HEK293 (cell line): ENCODE measurements around the gene PRTG.

Source experiments
- CTCF ChIA-PET: fragments of 350-600 bp; formaldehyde crosslinking; extraction: SDS; loops from one replicate; lab custom pipeline; 2021; ENCODE audit warnings: antibody characterized with exemption; lab: Yijun Ruan, JAX
- POLR2A ChIA-PET: fragments of 300-600 bp; formaldehyde crosslinking; extraction: SDS; loops from one replicate; lab custom pipeline; 2020; ENCODE audit warnings: antibody characterized with exemption, inconsistent platforms; lab: Yijun Ruan, JAX
- H3K27ac ChIP-seq: fragments of 200-500 bp; sonication (Bioruptor generic); 2 replicates; pipeline ENCODE4 v1.5.1; 2014; ENCODE audit warnings: low read depth, low read length, control low read depth, inconsistent platforms; ENCODE audit errors: extremely low read depth
- H3K36me3 ChIP-seq, 2 experiments: fragments of 200-500 bp in 1 of 2; sonication (Bioruptor generic) in 1 of 2; 1 replicate in 1 of 2; 2 replicates in 1 of 2; pipeline ENCODE4 v1.5.1; 2014 to 2017; ENCODE audit warnings: inconsistent platforms in 2 of 2, low read length in 2 of 2; ENCODE audit not compliant: control insufficient read depth in 2 of 2, insufficient read depth in 1 of 2
- H3K4me1 ChIP-seq: fragments of 200-500 bp; sonication (Bioruptor generic); 2 replicates; pipeline ENCODE4 v1.5.1; 2014; ENCODE audit warnings: mild to moderate bottlenecking, low read length, inconsistent platforms; ENCODE audit not compliant: control insufficient read depth, insufficient read depth
- H3K4me3 ChIP-seq: 2 replicates; pipeline ENCODE4 v1.5.1; 2011; ENCODE audit warnings: low read depth, mild to moderate bottlenecking, control low read depth, low read length, moderate library complexity
- H3K9me3 ChIP-seq: fragments of 200-500 bp; sonication (Bioruptor generic); 2 replicates; pipeline ENCODE4 v1.5.1; 2014; ENCODE audit warnings: low read depth, low read length, inconsistent platforms; ENCODE audit not compliant: control insufficient read depth, insufficient read depth
- GFI1B ChIP-seq: fragments of 450-650 bp; formaldehyde crosslinking; IDR thresholded peaks from 2 replicates; pipeline ENCODE4 v1.5.1; 2016; ENCODE audit warnings: missing biosample characterization, missing genetic modification characterization
- GLI4 ChIP-seq: fragments of 450-650 bp; formaldehyde crosslinking; IDR thresholded peaks from 2 replicates; pipeline ENCODE4 v1.5.1; 2016; ENCODE audit warnings: missing biosample characterization, missing genetic modification characterization
- IKZF3 ChIP-seq: fragments of 450-650 bp; IDR thresholded peaks from 2 replicates; pipeline ENCODE4 v1.5.0; 2018; ENCODE audit warnings: missing biosample characterization, mild to moderate bottlenecking, missing genetic modification characterization, moderate library complexity
- INSM2 ChIP-seq: fragments of 450-650 bp; formaldehyde crosslinking; IDR thresholded peaks from 2 replicates; pipeline ENCODE4 v1.5.1; 2016; ENCODE audit warnings: missing biosample characterization, missing genetic modification characterization
- KLF17 ChIP-seq: fragments of 450-650 bp; formaldehyde crosslinking; IDR thresholded peaks from 2 replicates; pipeline ENCODE4 v1.5.1; 2016; ENCODE audit warnings: missing biosample characterization, missing genetic modification characterization
- PBX3 ChIP-seq: sonication (generic); formaldehyde crosslinking; IDR thresholded peaks from 2 replicates; pipeline ENCODE4 v1.8.1; 2022; ENCODE audit warnings: mild to moderate bottlenecking, moderate library complexity, missing genetic modification reagents
- TRIM28 ChIP-seq: IDR thresholded peaks from 2 replicates; pipeline ENCODE4 v1.6.1; 2011; ENCODE audit warnings: low read length, control low read depth, borderline replicate concordance
- ZBTB11 ChIP-seq: fragments of 450-650 bp; formaldehyde crosslinking; conservative IDR thresholded peaks from 2 replicates; pipeline ENCODE4 v1.5.1; 2016; ENCODE audit warnings: low read depth, missing biosample characterization, missing genetic modification characterization
- ZBTB21 ChIP-seq: fragments of 450-650 bp; formaldehyde crosslinking; IDR thresholded peaks from 2 replicates; pipeline ENCODE4 v1.5.1; 2017; ENCODE audit warnings: missing biosample characterization, missing genetic modification characterization
- ZBTB8A ChIP-seq: fragments of 450-650 bp; formaldehyde crosslinking; IDR thresholded peaks from 2 replicates; pipeline ENCODE4 v1.5.1; 2016; ENCODE audit warnings: missing biosample characterization, missing genetic modification characterization
- ZFP37 ChIP-seq: fragments of 450-650 bp; formaldehyde crosslinking; IDR thresholded peaks from 2 replicates; pipeline ENCODE4 v1.5.1; 2016; ENCODE audit warnings: missing biosample characterization, missing genetic modification characterization
- ZNF146 ChIP-seq: fragments of 450-650 bp; formaldehyde crosslinking; IDR thresholded peaks from 2 replicates; pipeline ENCODE4 v1.5.1; 2016; ENCODE audit warnings: missing biosample characterization, missing genetic modification characterization
- ZNF19 ChIP-seq: fragments of 450-650 bp; formaldehyde crosslinking; IDR thresholded peaks from 2 replicates; pipeline ENCODE4; 2016; ENCODE audit warnings: missing biosample characterization, missing genetic modification characterization, low read depth
- ZNF214 ChIP-seq: fragments of 450-650 bp; formaldehyde crosslinking; IDR thresholded peaks from 2 replicates; pipeline ENCODE4 v1.5.1; 2017; ENCODE audit warnings: missing biosample characterization, mild to moderate bottlenecking, missing genetic modification characterization, borderline replicate concordance
- ZNF26 ChIP-seq: fragments of 450-650 bp; formaldehyde crosslinking; IDR thresholded peaks from 2 replicates; pipeline ENCODE4 v1.5.1; 2016; ENCODE audit warnings: missing biosample characterization, missing genetic modification characterization
- ZNF280D ChIP-seq: fragments of 450-650 bp; formaldehyde crosslinking; IDR thresholded peaks from 2 replicates; pipeline ENCODE4 v1.5.1; 2016; ENCODE audit warnings: missing biosample characterization, missing genetic modification characterization
- ZNF404 ChIP-seq: fragments of 450-650 bp; formaldehyde crosslinking; IDR thresholded peaks from 2 replicates; pipeline ENCODE4 v1.5.1; 2017; ENCODE audit warnings: missing biosample characterization, missing genetic modification characterization
- ZNF416 ChIP-seq: fragments of 450-650 bp; formaldehyde crosslinking; IDR thresholded peaks from 2 replicates; pipeline ENCODE4 v1.5.1; 2016; ENCODE audit warnings: missing biosample characterization, missing genetic modification characterization
- ZNF423 ChIP-seq: fragments of 450-650 bp; formaldehyde crosslinking; IDR thresholded peaks from 2 replicates; pipeline ENCODE4 v1.5.1; 2016; ENCODE audit warnings: missing biosample characterization, missing genetic modification characterization
- ZNF548 ChIP-seq: fragments of 450-650 bp; formaldehyde crosslinking; IDR thresholded peaks from 2 replicates; pipeline ENCODE4 v1.5.1; 2016; ENCODE audit warnings: missing biosample characterization, missing genetic modification characterization
- ZNF596 ChIP-seq: fragments of 450-650 bp; IDR thresholded peaks from 2 replicates; pipeline ENCODE4 v1.5.0; 2018; ENCODE audit warnings: missing biosample characterization, mild to moderate bottlenecking, missing genetic modification characterization, moderate library complexity
- ZNF610 ChIP-seq: fragments of 450-650 bp; formaldehyde crosslinking; IDR thresholded peaks from 2 replicates; pipeline ENCODE4 v1.5.1; 2016; ENCODE audit warnings: missing biosample characterization, missing genetic modification characterization, borderline replicate concordance
- ZNF670 ChIP-seq: fragments of 450-650 bp; formaldehyde crosslinking; IDR thresholded peaks from 2 replicates; pipeline ENCODE4 v1.5.1; 2016; ENCODE audit warnings: missing biosample characterization, missing genetic modification characterization, low read depth
- ZNF707 ChIP-seq: fragments of 450-650 bp; formaldehyde crosslinking; IDR thresholded peaks from 2 replicates; pipeline ENCODE4 v1.5.1; 2016; ENCODE audit warnings: missing biosample characterization, missing genetic modification characterization

Gene PRTG

GRCh38 chr15:55676507-55676906, 66.4 kb downstream of the PRTG start:
- TF ChIP-seq ZNF416 (tag by site-specific recombination), result no peak
- no peak for TF ChIP-seq ZBTB11 (tag by site-specific recombination)
- no peak for TF ChIP-seq ZNF26 (tag by site-specific recombination)
- no peak for TF ChIP-seq GFI1B (tag by site-specific recombination)
- TF ChIP-seq ZBTB21 (tag by site-specific recombination), result no peak
- no peak for TF ChIP-seq ZBTB8A (tag by site-specific recombination)
- no peak for TF ChIP-seq PBX3 (CRISPR knock-in tag)
- no peak for TF ChIP-seq ZFP37
- no peak for TF ChIP-seq GLI4 (tag by site-specific recombination)
- TF ChIP-seq ZNF610 (tag by site-specific recombination), result no peak
- TF ChIP-seq INSM2, result no peak
- no peak for TF ChIP-seq ZNF548 (tag by site-specific recombination)
- H3K4me3 ChIP-seq, result no peak overlapping the region
- no peaks in the 10 kb centered on the region for H3K9me3 ChIP-seq
- peaks cover 0 to 13% of the 10 kb centered on the region in 2 experiments; a peak in 1 of 3 replicates for H3K36me3 ChIP-seq
- H3K4me1 ChIP-seq, result no peaks in the 10 kb centered on the region
- CTCF ChIA-PET, result no interaction called here
- POLR2A ChIA-PET, result no interaction called here
- H3K27ac ChIP-seq, result no peak overlapping the region

- no peak for TF ChIP-seq TRIM28
- TF ChIP-seq GFI1B (tag by site-specific recombination), result no peak
- no peak for TF ChIP-seq KLF17 (tag by site-specific recombination)
- no peak for TF ChIP-seq ZNF146 (tag by site-specific recombination)
- TF ChIP-seq ZNF596, result no peak
- no peak for TF ChIP-seq ZNF670 (tag by site-specific recombination)
- no peak for TF ChIP-seq ZNF280D
- TF ChIP-seq IKZF3 (tag by site-specific recombination), result no peak
- no peak for TF ChIP-seq ZBTB8A (tag by site-specific recombination)
- TF ChIP-seq ZNF707, result no peak
- TF ChIP-seq ZNF423 (tag by site-specific recombination), result no peak
- TF ChIP-seq ZNF404 (tag by site-specific recombination), result no peak
- no peak for TF ChIP-seq ZNF214
- TF ChIP-seq ZNF19 (tag by site-specific recombination), result no peak
- TF ChIP-seq, all 188 proteins: peak for 0
- no peak overlapping the region for H3K27ac ChIP-seq
- ChIA-PET POLR2A (no interaction called here), CTCF (interaction anchor here (0.6 kb wide), 1 partner anchor 102 kb away, joined by 3 read pairs; no protein-coding TSS in a partner anchor)
- H3K9me3 ChIP-seq, result no peaks in the 10 kb centered on the region
- H3K4me1 ChIP-seq, result no peaks in the 10 kb centered on the region
- H3K36me3 ChIP-seq, result peaks cover 0 to 6% of the 10 kb centered on the region in 2 experiments; a peak in 1 of 3 replicates
- H3K4me3 ChIP-seq, result no peak overlapping the region
Observed at GRCh38 chr15:55673287-55673686, 69.7 kb downstream of the PRTG start.
